Measurements from ENCODE around the gene NOS1. TPM values are rescaled to one million over a fixed set of nuclear protein-coding genes. Genes with fewer than 3 reads are reported as not detected.

Gene NOS1
- total and polyA plus RNA-seq, 12 donors, result 0.01 to 2.8 (median 0.45) TPM; not detected in 1

- Histone ChIP-seq H3K27ac (no peak overlapping the region), H3K36me3 (no peaks in the 10 kb centered on the region), H3K4me1 (no peaks in the 10 kb centered on the region), H3K9me3 (no peaks in the 10 kb centered on the region), H3K4me3 (no peak overlapping the region), H3K27me3 (peaks cover 0 to 58% (median 37%) of the 10 kb centered on the region in 7 donors)
- TF ChIP-seq CTCF (IDR thresholded peaks at IDR 0.05), result no peak
- 66 to 70% methylated on average over 7 of the region's 7 CpGs for WGBS, 2 donors
- intact Hi-C loops (cut with DNase I), result loop anchor here in 2 of 10 donors (5.0 to 10.0 kb wide), 2 partner anchors 377 to 634 kb away; no protein-coding TSS in a partner anchor
- no peak for ATAC-seq
- DNase-seq, result no peak
Observed at GRCh38 chr12:117218149-117218548, 143.3 kb downstream of the NOS1 start.

GRCh38 chr12:117216686-117217085, 144.7 kb downstream of the NOS1 start:
- H3K36me3 ChIP-seq, result no peaks in the 10 kb centered on the region
- 77 to 78% methylated on average over 5 of the region's 5 CpGs for WGBS, 2 donors
- H3K4me1 ChIP-seq, result no peaks in the 10 kb centered on the region
- TF ChIP-seq CTCF (IDR thresholded peaks at IDR 0.05), result no peak
- no peak overlapping the region for H3K27ac ChIP-seq
- no peak for DNase-seq
- H3K9me3 ChIP-seq, result no peaks in the 10 kb centered on the region
- intact Hi-C loops (cut with DNase I), result loop anchor here in 2 of 10 donors (5.0 to 10.0 kb wide), 2 partner anchors 378 to 636 kb away; no protein-coding TSS in a partner anchor
- H3K4me3 ChIP-seq, result no peak overlapping the region
- ATAC-seq, result no peak
- peaks cover 0 to 66% (median 42%) of the 10 kb centered on the region in 7 donors for H3K27me3 ChIP-seq

GRCh38 chr12:117214797-117215196, 146.6 kb downstream of the NOS1 start:
- no peak for ATAC-seq

GRCh38 chr12:117213295-117213808, 148.1 kb downstream of the NOS1 start:
- ATAC-seq, result no peak
- WGBS, 2 donors, result 25 to 36% methylated on average over 2 of the region's 2 CpGs

More at GRCh38 chr12:117214797-117215196, 146.6 kb downstream of the NOS1 start:
- intact Hi-C loops (cut with DNase I), result loop anchor here in 7 of 10 donors (5.0 to 10.0 kb wide), 6 partner anchors 153 to 638 kb away; no protein-coding TSS in a partner anchor
- DNase-seq, result no peak
- Histone ChIP-seq H3K36me3 (no peaks in the 10 kb centered on the region), H3K9me3 (no peaks in the 10 kb centered on the region), H3K4me1 (no peaks in the 10 kb centered on the region), H3K27ac (no peak overlapping the region), H3K27me3 (peaks cover 0 to 69% (median 28%) of the 10 kb centered on the region in 7 donors), H3K4me3 (no peak overlapping the region)
- no peak for TF ChIP-seq CTCF (IDR thresholded peaks at IDR 0.05)
- WGBS, 2 donors, result 66 to 69% methylated on average over 10 of the region's 10 CpGs

More at GRCh38 chr12:117213295-117213808, 148.1 kb downstream of the NOS1 start:
- DNase-seq, result no peak
- no peak for TF ChIP-seq CTCF (IDR thresholded peaks at IDR 0.05)
- H3K27me3 ChIP-seq, result peaks cover 0 to 65% (median 20%) of the 10 kb centered on the region in 7 donors
- no peak overlapping the region for H3K4me3 ChIP-seq
- H3K4me1 ChIP-seq, result no peaks in the 10 kb centered on the region
- no peaks in the 10 kb centered on the region for H3K36me3 ChIP-seq
- intact Hi-C loops (cut with DNase I), result loop anchor here in 8 of 10 donors (2.0 to 10.0 kb wide), 6 partner anchors 154 to 634 kb away; no protein-coding TSS in a partner anchor
- H3K27ac ChIP-seq, result no peak overlapping the region
- no peaks in the 10 kb centered on the region for H3K9me3 ChIP-seq
